Medulla oblongata (tissue), 1 donor: Measurements from ENCODE around the gene SFXN3.

Experiments
- DNase-seq: peaks from one replicate; pipeline ENCODE4 v3.0.0-alpha.2; 2015; ENCODE audit errors: extremely low spot score

The SFXN3 gene

DNA sequence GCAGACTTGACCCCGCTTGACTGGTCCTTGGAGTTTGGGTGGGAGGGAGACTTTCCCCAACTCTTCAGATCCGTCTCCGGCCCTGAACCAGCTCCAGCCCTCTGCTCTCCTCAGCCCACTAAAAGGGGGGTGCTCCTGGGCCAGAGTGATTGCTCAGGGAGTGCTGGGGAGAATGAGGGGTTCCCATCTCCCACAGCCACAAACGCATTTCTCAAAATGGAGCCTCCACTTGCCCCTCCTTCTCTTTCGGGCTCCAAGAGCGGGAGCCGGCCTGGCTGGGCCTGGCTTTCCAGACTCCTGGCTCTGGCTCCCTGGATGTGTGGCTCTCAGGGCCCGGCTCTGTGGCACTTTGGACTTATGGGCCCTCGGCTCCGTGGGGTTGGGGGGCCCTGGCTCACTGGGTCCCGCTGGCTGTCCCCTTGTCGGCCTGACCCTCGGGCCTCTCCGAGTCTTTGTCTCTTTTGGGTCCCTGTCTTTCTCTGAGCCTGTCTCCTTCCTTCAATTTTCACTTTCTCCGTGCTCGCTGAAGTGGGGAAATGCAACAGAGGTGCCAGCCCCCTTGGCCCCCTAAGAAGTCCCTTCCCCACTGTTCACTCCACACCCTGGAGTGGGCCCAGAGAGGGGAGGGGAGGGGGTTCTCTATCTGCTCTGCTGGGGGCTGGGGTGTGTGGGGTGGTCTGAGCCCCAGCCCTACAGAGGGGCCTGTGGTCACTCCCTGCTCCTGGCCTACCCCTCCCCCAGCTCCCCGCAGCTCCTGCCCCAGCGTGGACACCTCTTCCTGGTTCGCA, 30.7 kb upstream of the SFXN3 start:
- DNase-seq = peak; percentile 48

- DNase-seq = peak; percentile 94
Measured at GRCh38 chr10:101000915-101001658, 29.9 kb upstream of the SFXN3 start.

DNA sequence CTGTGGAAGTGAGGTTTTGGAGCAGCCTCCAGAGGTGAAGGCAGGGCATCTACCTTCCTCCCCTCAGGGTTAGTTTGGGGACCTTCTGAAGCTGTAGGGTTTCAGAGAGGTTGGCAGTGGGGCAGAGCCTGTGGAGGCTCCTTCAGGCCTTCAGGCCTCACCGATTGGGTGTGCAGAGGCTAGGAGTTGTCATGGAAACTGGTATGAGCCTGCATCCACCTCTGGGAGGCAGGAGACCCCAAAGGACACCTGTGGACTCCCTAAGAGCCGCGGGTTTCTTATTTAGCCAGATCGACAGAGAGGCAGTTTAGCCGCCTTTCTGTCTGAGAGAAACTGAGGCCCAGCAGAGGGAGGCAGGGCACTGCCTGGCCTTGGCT, 29.4 kb upstream of the SFXN3 start:
- DNase-seq = no peak

DNA sequence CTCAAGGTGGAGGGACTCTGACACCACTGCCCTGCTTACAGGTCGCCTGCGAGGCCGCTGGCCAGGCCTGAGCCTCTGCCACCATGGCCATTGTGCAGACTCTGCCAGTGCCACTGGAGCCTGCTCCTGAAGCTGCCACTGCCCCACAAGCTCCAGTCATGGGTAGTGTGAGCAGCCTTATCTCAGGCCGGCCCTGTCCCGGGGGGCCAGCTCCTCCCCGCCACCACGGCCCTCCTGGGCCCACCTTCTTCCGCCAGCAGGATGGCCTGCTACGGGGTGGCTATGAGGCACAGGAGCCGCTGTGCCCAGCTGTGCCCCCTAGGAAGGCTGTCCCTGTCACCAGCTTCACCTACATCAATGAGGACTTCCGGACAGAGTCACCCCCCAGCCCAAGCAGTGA, 28.6 kb upstream of the SFXN3 start:
- no peak for DNase-seq

DNA sequence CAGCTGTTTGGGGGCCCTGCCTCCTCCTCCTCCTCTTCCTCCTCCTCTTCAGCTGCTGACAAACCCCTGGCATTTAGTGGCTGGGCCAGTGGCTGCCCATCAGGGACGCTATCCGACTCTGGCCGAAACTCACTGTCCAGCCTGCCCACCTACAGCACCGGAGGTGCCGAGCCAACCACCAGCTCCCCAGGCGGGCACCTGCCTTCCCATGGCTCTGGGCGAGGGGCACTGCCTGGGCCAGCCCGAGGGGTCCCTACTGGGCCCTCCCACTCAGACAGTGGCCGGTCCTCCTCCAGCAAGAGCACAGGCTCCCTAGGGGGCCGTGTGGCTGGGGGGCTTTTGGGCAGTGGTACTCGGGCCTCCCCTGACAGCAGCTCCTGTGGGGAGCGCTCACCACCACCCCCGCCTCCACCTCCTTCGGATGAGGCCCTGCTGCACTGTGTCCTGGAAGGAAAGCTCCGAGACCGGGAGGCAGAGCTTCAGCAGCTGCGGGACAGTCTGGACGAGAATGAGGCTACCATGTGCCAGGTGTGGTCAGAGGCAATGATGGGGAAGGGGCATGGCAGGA, 27.3 kb upstream of the SFXN3 start:
- DNase-seq = no peak

DNA sequence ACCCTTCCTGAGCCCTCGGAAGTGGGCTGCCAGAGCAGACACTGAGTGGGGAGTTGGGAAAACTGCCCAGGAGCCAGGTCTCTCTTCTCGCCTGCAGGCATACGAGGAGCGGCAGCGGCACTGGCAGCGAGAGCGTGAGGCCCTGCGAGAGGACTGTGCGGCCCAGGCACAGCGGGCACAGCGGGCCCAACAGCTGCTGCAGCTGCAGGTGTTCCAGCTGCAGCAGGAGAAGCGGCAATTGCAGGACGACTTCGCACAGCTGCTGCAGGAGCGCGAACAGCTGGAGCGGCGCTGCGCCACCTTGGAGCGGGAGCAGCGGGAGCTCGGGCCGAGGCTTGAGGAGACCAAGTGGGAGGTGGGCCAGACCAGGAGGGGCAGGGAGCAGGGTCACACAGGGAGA, 25.7 kb upstream of the SFXN3 start:
- DNase-seq = no peak

DNA sequence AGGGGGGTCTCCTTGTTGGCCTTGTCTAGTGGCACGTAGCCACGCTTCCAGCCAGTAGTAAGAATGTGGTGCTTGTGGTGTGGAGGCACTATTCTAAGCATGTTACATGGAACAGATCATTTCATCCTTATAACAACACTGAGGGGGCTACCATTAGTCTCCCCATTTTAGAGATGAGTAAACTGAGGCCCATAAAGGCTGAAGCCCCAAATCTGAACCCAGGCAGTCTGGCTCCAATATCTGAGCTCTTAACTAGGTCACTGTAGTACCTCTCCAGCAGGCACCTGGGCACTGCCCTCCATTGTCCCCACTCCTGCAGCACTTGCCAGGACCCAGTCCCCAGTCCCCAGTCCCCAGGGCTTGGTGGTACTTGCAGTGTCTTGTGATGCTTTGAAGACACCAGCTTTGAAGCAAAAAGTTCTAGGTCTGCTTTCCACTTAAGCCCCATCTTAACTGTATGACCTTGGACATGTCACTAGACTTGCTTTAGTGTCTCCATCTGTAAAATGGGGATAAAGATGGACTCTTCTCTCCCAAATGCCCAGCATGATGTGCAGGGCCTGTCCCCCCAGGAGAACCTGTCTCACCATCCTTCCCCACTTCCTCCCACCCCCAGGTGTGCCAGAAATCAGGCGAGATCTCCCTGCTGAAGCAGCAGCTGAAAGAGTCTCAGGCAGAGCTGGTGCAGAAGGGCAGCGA, 25.0 kb upstream of the SFXN3 start:
- no peak for DNase-seq

DNA sequence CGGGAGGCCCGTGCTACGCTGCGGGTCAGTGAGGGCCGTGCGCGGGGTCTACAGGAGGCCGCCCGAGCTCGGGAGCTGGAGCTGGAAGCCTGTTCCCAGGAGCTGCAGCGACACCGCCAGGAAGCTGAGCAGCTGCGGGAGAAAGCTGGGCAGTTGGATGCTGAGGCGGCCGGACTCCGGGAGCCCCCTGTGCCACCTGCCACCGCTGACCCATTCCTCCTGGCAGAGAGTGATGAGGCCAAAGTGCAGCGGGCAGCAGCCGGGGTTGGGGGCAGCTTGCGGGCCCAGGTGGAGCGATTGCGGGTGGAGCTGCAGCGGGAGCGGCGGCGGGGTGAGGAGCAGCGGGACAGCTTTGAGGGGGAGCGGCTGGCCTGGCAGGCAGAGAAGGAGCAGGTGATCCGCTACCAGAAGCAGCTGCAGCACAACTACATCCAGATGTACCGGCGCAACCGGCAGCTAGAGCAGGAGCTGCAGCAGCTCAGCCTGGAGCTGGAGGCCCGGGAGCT, 24.4 kb upstream of the SFXN3 start:
- no peak for DNase-seq

GRCh38 chr10:101007099-101007711, 23.8 kb upstream of the SFXN3 start:
- DNase-seq = peak; percentile 54

- peak; percentile 78 for DNase-seq
Measured at GRCh38 chr10:101007915-101008822, 22.9 kb upstream of the SFXN3 start.

DNA sequence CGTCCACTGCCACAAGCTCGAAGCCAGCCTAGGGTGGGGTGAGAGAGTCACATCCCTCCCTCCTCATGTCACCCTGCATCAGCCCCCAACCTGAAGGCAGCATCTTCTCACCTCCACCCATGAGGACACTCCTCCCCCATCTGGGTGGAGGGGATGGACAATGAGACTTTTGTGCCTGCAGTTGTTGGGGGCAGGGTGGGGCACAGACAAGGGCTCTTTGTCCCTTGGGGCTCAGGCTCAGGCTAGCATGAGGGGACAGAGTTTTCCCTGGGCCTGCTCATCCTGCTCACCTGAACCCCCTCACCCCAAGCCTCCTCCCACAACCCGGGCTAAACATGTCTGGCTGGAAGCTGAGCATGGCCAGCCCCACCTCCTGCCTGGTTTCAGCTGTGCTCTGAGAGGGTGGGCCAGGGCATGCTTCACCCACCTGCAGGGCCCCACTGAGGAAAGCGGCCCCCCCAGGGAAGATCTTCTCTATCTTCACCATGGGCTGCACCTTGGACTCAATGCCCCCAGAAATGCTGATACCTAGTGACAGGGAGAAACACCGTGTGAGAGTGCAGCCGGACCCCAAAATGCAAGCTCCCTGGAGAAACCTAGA, 22.1 kb upstream of the SFXN3 start:
- DNase-seq = peak; percentile 92

DNA sequence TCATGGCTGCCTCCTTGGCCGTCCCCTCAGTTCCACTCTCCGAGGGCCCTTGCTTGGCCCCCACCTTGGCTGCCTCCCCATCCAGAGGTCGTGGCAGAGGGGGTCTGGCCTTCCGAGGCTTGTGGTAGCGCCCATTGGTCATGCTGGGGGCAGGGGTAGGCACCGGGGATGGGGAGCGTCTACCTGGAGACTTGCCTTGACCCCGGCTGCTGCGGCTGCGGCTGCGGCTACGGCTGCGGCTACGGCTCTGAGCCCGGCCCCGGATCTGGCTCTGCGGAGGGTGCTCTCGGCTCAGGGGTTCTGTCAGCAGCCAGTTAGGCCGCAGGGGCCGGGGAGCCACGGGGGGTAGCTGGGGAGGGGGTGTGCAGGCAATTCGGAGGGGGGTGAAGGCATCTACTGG, 20.7 kb upstream of the SFXN3 start:
- no peak for DNase-seq

DNA sequence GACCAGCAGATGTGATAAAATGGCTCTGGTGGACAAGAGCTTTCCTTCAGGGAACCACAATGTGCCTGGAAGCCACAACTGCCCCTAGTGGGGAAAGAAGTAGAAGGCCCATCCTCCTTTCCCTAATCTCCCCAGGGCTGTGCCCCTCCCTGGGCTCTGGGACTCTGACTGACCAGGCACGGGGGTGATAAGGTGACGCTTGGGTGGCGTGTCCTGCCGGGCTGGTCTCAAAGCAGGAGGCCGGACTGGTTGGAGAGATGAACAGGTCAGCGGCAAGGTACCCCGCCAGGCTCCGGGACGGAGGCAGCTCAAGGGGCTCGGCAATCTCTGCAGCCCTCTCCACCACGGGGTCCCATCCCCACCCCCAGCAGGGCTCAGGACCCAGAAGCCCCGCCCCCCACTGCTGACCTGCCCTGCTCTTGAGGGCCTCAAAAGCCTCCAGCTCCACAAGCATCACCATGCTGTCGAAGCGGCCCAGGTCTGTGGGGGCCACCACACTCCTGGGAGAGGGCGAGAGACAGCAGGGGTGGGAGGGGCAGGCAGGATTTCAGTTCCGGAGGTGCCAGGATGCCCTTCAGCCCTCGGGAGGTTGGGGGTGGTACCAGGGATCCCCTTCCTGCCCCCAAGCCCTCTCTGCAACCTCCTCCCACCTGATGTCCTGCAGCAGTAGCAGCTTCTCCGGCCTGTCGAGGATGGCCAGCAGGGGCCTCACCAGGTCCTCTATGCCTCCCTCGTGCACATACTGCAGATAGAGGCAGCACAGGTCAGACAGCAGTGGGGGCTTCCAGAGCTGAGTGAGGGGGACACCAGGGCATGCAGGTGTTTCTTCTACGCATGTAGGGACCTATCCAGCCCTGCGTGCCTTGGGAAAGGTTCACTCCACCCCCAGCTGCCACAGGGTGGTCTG, 19.3 kb upstream of the SFXN3 start:
- no peak for DNase-seq

- peak; percentile 99 for DNase-seq
Measured at GRCh38 chr10:101012525-101013364, 18.3 kb upstream of the SFXN3 start.

DNA sequence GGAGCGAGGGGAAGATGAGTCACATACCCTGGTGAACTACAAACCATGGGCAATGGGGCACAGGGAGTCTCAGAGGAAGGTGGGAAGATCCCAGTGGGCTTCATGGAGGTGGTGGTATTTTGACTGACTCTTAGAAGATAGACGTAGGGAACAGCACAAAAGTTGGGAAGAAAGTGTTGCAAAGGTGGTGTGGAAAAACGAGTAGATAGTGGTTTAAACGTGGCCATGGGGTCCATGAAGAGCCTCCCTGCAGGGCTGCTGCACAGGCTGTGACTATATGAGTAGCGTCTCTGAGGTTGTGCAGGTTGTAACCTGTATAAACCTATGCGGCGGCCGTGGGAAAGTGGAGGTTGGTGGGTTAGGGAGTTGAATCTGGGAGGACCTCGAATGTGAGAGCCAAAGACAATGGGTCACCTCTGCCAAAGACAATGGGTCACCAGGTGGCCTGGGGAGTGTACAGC, 17.6 kb upstream of the SFXN3 start:
- no peak for DNase-seq

DNA sequence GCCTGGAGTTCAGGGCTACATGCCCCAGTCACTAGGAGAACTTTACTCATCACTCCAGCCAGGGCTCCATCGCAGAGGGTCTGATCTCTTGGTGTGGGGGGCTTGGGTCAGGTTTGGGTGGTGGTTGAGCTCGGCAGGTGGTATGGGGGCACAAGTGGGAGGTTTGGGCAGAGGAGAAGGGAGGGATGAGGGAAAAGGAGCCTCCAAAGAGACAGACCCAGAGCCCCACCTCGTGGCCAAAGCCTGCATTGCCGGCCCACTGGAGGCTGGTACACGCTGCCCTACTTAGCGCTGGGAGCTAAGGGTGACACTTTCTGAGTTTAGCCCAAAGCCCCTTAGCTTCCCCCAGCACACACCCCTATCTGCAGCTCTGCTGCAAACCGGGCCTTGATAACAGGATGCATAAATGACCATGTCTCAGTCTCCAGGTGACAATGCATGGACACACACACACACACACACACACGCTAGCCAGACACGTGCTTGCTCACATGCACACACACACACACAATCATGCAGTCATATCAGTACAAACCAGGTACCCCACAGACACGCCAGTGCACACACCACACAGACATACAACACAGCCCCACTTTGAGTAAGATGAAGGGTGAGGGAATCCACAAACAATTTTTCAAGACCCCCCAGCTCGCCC, 16.7 kb upstream of the SFXN3 start:
- peak; percentile 85 for DNase-seq

DNA sequence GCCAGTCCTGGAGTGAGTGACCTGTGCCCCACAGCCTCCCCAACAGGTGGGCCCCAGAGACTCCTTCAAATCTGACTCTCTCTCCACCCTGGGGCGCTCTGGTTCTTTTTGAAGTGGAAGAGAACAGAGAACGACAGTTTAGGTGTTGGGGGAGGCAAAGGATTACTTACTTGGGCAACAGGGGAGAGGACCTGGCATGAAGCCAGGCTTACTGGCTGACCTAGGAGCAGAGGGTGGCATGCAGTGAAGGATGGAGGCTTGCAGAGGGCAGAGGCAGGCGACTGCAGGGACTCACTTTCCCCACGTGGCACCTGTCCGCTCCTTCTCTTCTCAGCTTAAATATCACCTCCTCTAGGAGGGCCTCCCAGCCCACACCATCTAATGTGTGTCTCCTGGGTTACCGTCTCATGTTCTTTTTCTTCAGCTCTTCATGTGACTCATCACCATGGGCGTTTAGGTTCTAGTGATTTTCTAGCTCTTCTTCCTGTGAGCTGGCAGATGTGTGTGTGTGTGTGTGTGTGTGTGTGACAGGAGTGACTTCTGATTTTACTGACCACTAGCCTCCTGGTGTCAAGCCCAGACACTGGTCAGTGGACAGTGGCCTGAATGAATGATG, 16.0 kb upstream of the SFXN3 start:
- DNase-seq = no peak
